Measurements from ENCODE around the gene TMEM178B.

- TF ChIP-seq CEBPG (CRISPR knock-in tag; IDR thresholded peaks at IDR 0.05) (no peak), CEBPG (tag; conservative IDR thresholded peaks at IDR 0.05 in 1 of 2, IDR thresholded peaks at IDR 0.05 in 1 of 2) (no peak), NCOA1 (IDR thresholded peaks at IDR 0.05; ENCODE audit: low read depth) (no peak), VEZF1 (CRISPR knock-in tag; IDR thresholded peaks at IDR 0.05) (no peak)
These were observed 28.6 kb downstream of the TMEM178B start for GRCh38 chr7:141102436-141102835.
